ENCODE data around the gene TTLL11. TPM values are rescaled to one million over a fixed set of nuclear protein-coding genes. Genes with fewer than 3 reads are reported as not detected.

Gene TTLL11
- total RNA-seq, 1 donor from 2014 or later = 23.9 TPM

- no peak for TF ChIP-seq CTCF (IDR thresholded peaks at IDR 0.05; ENCODE audit: partially characterized antibody, unreplicated experiment)
- H3K27ac Mint-ChIP-seq (ENCODE audit: unreplicated experiment) = no peak overlapping the region
- H3K4me3 Mint-ChIP-seq (ENCODE audit: unreplicated experiment) = no peak overlapping the region
- no peak for DNase-seq
- H3K36me3 Mint-ChIP-seq (ENCODE audit: unreplicated experiment) = no peaks in the 10 kb centered on the region
- no peaks in the 10 kb centered on the region for H3K4me1 Mint-ChIP-seq (ENCODE audit: low read depth, unreplicated experiment)
- no peaks in the 10 kb centered on the region for H3K9me3 Mint-ChIP-seq (ENCODE audit: unreplicated experiment)
- no peaks in the 10 kb centered on the region for H3K27me3 Mint-ChIP-seq (ENCODE audit: unreplicated experiment)
Measured at GRCh38 chr9:121860744-121861143, 232.4 kb downstream of the TTLL11 start.

- no peak overlapping the region for H3K4me3 Mint-ChIP-seq (ENCODE audit: unreplicated experiment)
- no peaks in the 10 kb centered on the region for H3K27me3 Mint-ChIP-seq (ENCODE audit: unreplicated experiment)
- no peak overlapping the region for H3K27ac Mint-ChIP-seq (ENCODE audit: unreplicated experiment)
- no peaks in the 10 kb centered on the region for H3K36me3 Mint-ChIP-seq (ENCODE audit: unreplicated experiment)
- DNase-seq = no peak
- H3K9me3 Mint-ChIP-seq (ENCODE audit: unreplicated experiment) = no peaks in the 10 kb centered on the region
- no peaks in the 10 kb centered on the region for H3K4me1 Mint-ChIP-seq (ENCODE audit: low read depth, unreplicated experiment)
- TF ChIP-seq CTCF (IDR thresholded peaks at IDR 0.05; ENCODE audit: partially characterized antibody, unreplicated experiment) = no peak
Measured at GRCh38 chr9:121860213-121860612, 232.9 kb downstream of the TTLL11 start.

GRCh38 chr9:121859646-121860045 lies 233.5 kb downstream of the TTLL11 start:
- Mint-ChIP-seq H3K4me1 (ENCODE audit: low read depth, unreplicated experiment) (no peaks in the 10 kb centered on the region), H3K36me3 (ENCODE audit: unreplicated experiment) (no peaks in the 10 kb centered on the region), H3K27me3 (ENCODE audit: unreplicated experiment) (no peaks in the 10 kb centered on the region), H3K9me3 (ENCODE audit: unreplicated experiment) (no peaks in the 10 kb centered on the region), H3K4me3 (ENCODE audit: unreplicated experiment) (no peak overlapping the region), H3K27ac (ENCODE audit: unreplicated experiment) (no peak overlapping the region)
- DNase-seq = no peak
- no peak for TF ChIP-seq CTCF (IDR thresholded peaks at IDR 0.05; ENCODE audit: partially characterized antibody, unreplicated experiment)

- no peak for TF ChIP-seq CTCF (IDR thresholded peaks at IDR 0.05; ENCODE audit: partially characterized antibody, unreplicated experiment)
- Mint-ChIP-seq H3K9me3 (ENCODE audit: unreplicated experiment) (no peaks in the 10 kb centered on the region), H3K36me3 (ENCODE audit: unreplicated experiment) (no peaks in the 10 kb centered on the region), H3K27me3 (ENCODE audit: unreplicated experiment) (no peaks in the 10 kb centered on the region), H3K4me1 (ENCODE audit: low read depth, unreplicated experiment) (no peaks in the 10 kb centered on the region), H3K4me3 (ENCODE audit: unreplicated experiment) (no peak overlapping the region), H3K27ac (ENCODE audit: unreplicated experiment) (no peak overlapping the region)
- DNase-seq = no peak
Measured at GRCh38 chr9:121858788-121859187, 234.3 kb downstream of the TTLL11 start.

GRCh38 chr9:121857928-121858327 lies 235.2 kb downstream of the TTLL11 start:
- no peak for DNase-seq
- no peak overlapping the region for H3K27ac Mint-ChIP-seq (ENCODE audit: unreplicated experiment)
- no peak for TF ChIP-seq CTCF (IDR thresholded peaks at IDR 0.05; ENCODE audit: partially characterized antibody, unreplicated experiment)
- H3K4me3 Mint-ChIP-seq (ENCODE audit: unreplicated experiment) = no peak overlapping the region
- peaks cover 5% of the 10 kb centered on the region for H3K4me1 Mint-ChIP-seq (ENCODE audit: low read depth, unreplicated experiment)
- no peaks in the 10 kb centered on the region for H3K36me3 Mint-ChIP-seq (ENCODE audit: unreplicated experiment)
- no peaks in the 10 kb centered on the region for H3K9me3 Mint-ChIP-seq (ENCODE audit: unreplicated experiment)
- no peaks in the 10 kb centered on the region for H3K27me3 Mint-ChIP-seq (ENCODE audit: unreplicated experiment)

All from glutamatergic neuron (in vitro differentiated cells).